Loucy (cell line): Measurements from ENCODE around the gene SRP54.

ENCODE experiments used
- H2AFZ ChIP-seq: fragments of 200-600 bp; sonication (generic); 2 replicates; pipeline ENCODE4 v1.6.0; 2016; ENCODE audit warnings: antibody characterized with exemption, mild to moderate bottlenecking, low read length, moderate library complexity
- H3F3A ChIP-seq: fragments of 200-600 bp; 2 replicates; pipeline ENCODE4 v1.6.0; 2016; ENCODE audit warnings: antibody characterized with exemption, low read depth, mild to moderate bottlenecking
- H3K27me3 ChIP-seq: fragments of 200-600 bp; sonication (generic); 2 replicates; pipeline ENCODE4 v1.6.1; 2014; ENCODE audit warnings: low read length, mild to moderate bottlenecking; ENCODE audit not compliant: insufficient read depth, poor library complexity, severe bottlenecking
- H3K36me3 ChIP-seq: fragments of 200-600 bp; sonication (generic); 2 replicates; pipeline ENCODE4 v1.6.1; 2016; ENCODE audit warnings: low read length; ENCODE audit not compliant: insufficient read depth
- H3K4me1 ChIP-seq: fragments of 200-600 bp; sonication (generic); 2 replicates; pipeline ENCODE4 v1.5.1; 2014; ENCODE audit warnings: low read length, mild to moderate bottlenecking; ENCODE audit not compliant: insufficient read depth, poor library complexity, severe bottlenecking
- H3K4me2 ChIP-seq: fragments of 200-600 bp; sonication (generic); 2 replicates; pipeline ENCODE4 v1.6.0; 2014; ENCODE audit warnings: antibody characterized with exemption, low read length, low read depth, mild to moderate bottlenecking; ENCODE audit not compliant: poor library complexity, severe bottlenecking
- H3K4me3 ChIP-seq: fragments of 200-600 bp; sonication (generic); 2 replicates; pipeline ENCODE4 v1.5.1; 2014; ENCODE audit warnings: low read length, mild to moderate bottlenecking, mixed read lengths; ENCODE audit not compliant: poor library complexity, severe bottlenecking
- H3K79me2 ChIP-seq: fragments of 200-600 bp; sonication (generic); 2 replicates; pipeline ENCODE4 v1.6.1; 2014; ENCODE audit warnings: low read length; ENCODE audit not compliant: insufficient read depth
- H3K9ac ChIP-seq: fragments of 200-600 bp; sonication (generic); 2 replicates; pipeline ENCODE4 v1.6.0; 2014; ENCODE audit warnings: mild to moderate bottlenecking, low read depth, low read length, moderate library complexity; ENCODE audit not compliant: poor library complexity, severe bottlenecking
- H3K9me2 ChIP-seq: fragments of 200-600 bp; sonication (generic); replicated peaks from 2 replicates; pipeline ENCODE4 v1.6.1; 2016; ENCODE audit warnings: low read depth, low read length, mixed read lengths
- H3K9me3 ChIP-seq: fragments of 200-600 bp; sonication (generic); 2 replicates; pipeline ENCODE4 v1.6.1; 2014; ENCODE audit warnings: mild to moderate bottlenecking, antibody characterized with exemption, low read length, low read depth; ENCODE audit not compliant: insufficient read depth
- H4K20me1 ChIP-seq: fragments of 200-600 bp; sonication (generic); 2 replicates; pipeline ENCODE4 v1.6.0; 2014; ENCODE audit warnings: antibody characterized with exemption, low read length, mild to moderate bottlenecking; ENCODE audit not compliant: insufficient read depth, poor library complexity, severe bottlenecking
- EZH2phosphoT487 ChIP-seq: fragments of 200-600 bp; IDR thresholded peaks from 2 replicates; pipeline ENCODE4 v1.6.1; 2018; ENCODE audit warnings: antibody characterized with exemption, mild to moderate bottlenecking, moderate library complexity, borderline replicate concordance
- TF ChIP-seq, protein P1 (sequence below): fragments of 200-600 bp; sonication (generic); conservative IDR thresholded peaks from 2 replicates; pipeline ENCODE4 v1.5.1; 2014; ENCODE audit warnings: mild to moderate bottlenecking, antibody characterized with exemption, low read length

SRP54 gene

DNA sequence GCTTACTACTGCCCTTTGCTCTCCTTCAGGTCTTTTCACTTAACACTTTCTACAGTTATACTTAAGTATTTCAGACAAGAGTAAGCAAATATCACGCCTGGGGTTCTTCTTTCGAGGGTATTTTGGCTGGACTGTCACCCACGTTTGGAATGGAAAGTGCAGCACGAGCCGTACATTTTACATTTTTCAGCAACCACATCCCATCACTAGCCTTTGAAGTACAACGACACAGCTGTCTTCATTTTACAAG, 62.9 kb downstream of the SRP54 start:
- H3K4me3 ChIP-seq, result peak overlapping the region; percentile 82
- no peaks in the 10 kb centered on the region for H3K9me3 ChIP-seq
- H3F3A ChIP-seq, result peaks cover 2% of the 10 kb centered on the region; the same call in 1 of the 2 replicates
- peaks cover 10% of the 10 kb centered on the region for H4K20me1 ChIP-seq
- no peaks in the 10 kb centered on the region for H3K36me3 ChIP-seq
- no peaks in the 10 kb centered on the region for H3K27me3 ChIP-seq
- H3K9ac ChIP-seq, result peak overlapping the region; percentile 77
- H3K9me2 ChIP-seq, result no peaks in the 10 kb centered on the region
- TF ChIP-seq EZH2phosphoT487, result no peak
- TF ChIP-seq, protein P1, sequence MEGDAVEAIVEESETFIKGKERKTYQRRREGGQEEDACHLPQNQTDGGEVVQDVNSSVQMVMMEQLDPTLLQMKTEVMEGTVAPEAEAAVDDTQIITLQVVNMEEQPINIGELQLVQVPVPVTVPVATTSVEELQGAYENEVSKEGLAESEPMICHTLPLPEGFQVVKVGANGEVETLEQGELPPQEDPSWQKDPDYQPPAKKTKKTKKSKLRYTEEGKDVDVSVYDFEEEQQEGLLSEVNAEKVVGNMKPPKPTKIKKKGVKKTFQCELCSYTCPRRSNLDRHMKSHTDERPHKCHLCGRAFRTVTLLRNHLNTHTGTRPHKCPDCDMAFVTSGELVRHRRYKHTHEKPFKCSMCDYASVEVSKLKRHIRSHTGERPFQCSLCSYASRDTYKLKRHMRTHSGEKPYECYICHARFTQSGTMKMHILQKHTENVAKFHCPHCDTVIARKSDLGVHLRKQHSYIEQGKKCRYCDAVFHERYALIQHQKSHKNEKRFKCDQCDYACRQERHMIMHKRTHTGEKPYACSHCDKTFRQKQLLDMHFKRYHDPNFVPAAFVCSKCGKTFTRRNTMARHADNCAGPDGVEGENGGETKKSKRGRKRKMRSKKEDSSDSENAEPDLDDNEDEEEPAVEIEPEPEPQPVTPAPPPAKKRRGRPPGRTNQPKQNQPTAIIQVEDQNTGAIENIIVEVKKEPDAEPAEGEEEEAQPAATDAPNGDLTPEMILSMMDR, result no peak
- H3K79me2 ChIP-seq, result peaks cover 15% of the 10 kb centered on the region
- peak overlapping the region; percentile 70 for H3K4me2 ChIP-seq
- H3K4me1 ChIP-seq, result peaks cover 29% of the 10 kb centered on the region
- H2AFZ ChIP-seq, result peak overlapping the region; percentile 88

DNA sequence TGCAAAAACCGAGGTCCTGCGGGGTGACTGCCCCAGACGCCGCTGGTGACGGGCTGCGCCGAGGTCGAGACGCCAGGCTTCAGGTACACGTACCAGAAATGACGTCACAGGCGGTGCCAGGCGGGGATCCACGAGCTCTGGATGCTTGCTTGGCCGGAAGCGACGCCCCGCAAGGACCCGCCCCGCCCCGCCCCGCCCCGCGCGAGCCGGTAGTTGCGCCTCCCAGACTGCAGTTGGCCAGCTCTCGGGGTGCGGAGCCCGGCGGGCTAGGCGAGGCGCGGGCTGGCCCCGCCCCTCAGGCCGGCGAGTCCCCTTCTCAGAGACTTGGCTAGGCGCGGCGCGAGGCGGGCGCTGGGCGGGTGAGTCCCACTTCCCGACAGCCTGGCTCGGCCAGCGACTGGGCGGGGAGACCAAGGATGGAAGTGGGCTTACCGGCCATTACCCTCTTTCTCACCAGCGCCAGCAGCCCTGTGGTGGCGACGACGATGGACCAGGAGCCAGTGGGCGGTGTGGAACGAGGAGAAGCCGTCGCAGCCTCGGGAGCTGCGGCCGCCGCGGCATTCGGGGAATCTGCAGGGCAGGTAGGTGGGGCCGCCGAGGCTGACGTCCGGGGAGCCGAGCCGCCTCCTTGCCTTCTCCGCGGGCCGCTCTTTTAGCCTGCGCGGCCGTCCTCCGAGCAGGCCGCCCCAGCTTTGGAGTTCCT, 63.4 kb downstream of the SRP54 start, which contains the start of gene FAM177A1:
TSS of gene FAM177A1 (plus strand) at position 225 of the 703 bp plus-strand sequence. CDS start at position 417, 192 bp downstream.
- Histone ChIP-seq H3K4me1 (peaks cover 29% of the 10 kb centered on the region), H3K79me2 (peaks cover 15% of the 10 kb centered on the region), H3K36me3 (no peaks in the 10 kb centered on the region), H3K9me2 (no peaks in the 10 kb centered on the region), H3K9ac (peak within 1 kb of the TSS; percentile 77), H3K9me3 (no peaks in the 10 kb centered on the region), H3K4me2 (peak within 1 kb of the TSS; percentile 92), H2AFZ (peak within 1 kb of the TSS; percentile 92), H4K20me1 (peaks cover 10% of the 10 kb centered on the region), H3K27me3 (no peaks in the 10 kb centered on the region), H3F3A (peaks cover 2% of the 10 kb centered on the region; the same call in 1 of the 2 replicates), H3K4me3 (peak within 1 kb of the TSS; percentile 82)
- TF ChIP-seq, protein P1, result no peak
- no peak for TF ChIP-seq EZH2phosphoT487

DNA sequence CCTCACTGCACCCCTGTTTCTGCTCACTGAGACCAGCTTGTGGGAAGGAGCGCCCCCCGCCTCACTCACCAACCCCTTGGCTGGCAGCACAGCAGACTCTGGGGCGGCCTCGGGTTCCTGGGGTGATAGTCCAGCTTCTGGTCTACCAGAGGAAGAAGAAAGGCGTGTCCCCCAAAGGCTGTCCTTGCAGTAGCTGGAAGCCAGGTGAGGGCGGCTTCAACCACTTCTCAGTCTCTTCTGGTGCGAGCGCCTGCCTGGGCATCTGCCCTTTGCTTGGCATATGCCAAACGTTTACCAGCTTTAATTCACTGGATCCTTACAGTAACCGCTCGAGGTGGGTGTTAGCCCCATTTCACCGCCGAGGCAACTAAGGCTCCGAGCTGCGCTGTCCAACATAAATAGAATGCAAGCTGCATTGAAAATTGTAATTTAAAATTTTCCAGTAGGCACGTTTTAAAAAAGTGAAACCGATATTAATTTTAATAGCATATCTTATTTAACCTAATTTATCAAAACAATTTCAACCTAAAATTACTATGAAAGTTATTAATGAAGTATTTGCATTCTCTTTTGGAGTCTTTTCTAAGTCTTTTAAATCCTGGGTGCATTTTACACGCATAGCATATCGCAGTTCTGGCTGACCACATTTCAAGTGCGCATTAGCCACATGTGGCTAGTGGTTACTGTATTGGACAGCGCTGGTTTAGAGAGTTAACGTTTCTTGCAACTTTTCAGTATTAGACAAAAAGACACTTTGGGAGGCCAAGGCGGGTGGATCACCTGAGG, 64.2 kb downstream of the SRP54 start:
- Histone ChIP-seq H3K4me2 (peak overlapping the region; percentile 92), H2AFZ (peak overlapping the region; percentile 92), H4K20me1 (peaks cover 10% of the 10 kb centered on the region), H3K9ac (peak overlapping the region; percentile 77), H3F3A (peaks cover 2% of the 10 kb centered on the region; the same call in 1 of the 2 replicates), H3K9me2 (no peaks in the 10 kb centered on the region), H3K4me3 (peak overlapping the region; percentile 82), H3K79me2 (peaks cover 19% of the 10 kb centered on the region), H3K4me1 (peaks cover 32% of the 10 kb centered on the region), H3K27me3 (no peaks in the 10 kb centered on the region), H3K36me3 (no peaks in the 10 kb centered on the region), H3K9me3 (no peaks in the 10 kb centered on the region)
- TF ChIP-seq EZH2phosphoT487, result no peak
- TF ChIP-seq, protein P1, result no peak
